K562 (cell line): ENCODE results near the gene LRGUK. TPM values are rescaled to one million over a fixed set of nuclear protein-coding genes. Genes with fewer than 3 reads are reported as not detected.

Experiments
- ATAC-seq: fragments of 200-7000 bp; cut with Tn5 transposase; 3 replicates; pipeline ENCODE4 v1.9.1; 2020; ENCODE audit warnings: moderate library complexity
- BruUV-seq: library from RNA; stranded (reverse); fragments of 400-500 nt; replicated peaks from 2 replicates; lab custom pipeline; 2021; lab: Mats Ljungman, UMichigan
- CTCF ChIA-PET: fragments of 300-600 bp; formaldehyde crosslinking; extraction: SDS; loops from one replicate; lab custom pipeline; 2021; ENCODE audit warnings: low intra/inter-chr PET ratio; lab: Yijun Ruan, JAX
- POLR2A ChIA-PET: fragments of 300-600, 350-650 bp; sonication (Branson Sonifier 250); formaldehyde crosslinking; extraction: SDS; loops from one replicate; lab custom pipeline; 2021; ENCODE audit warnings: antibody characterized with exemption, inconsistent platforms; lab: Yijun Ruan, JAX
- DNase-seq, 4 experiments: peaks; one replicate each; pipeline versions ENCODE4 v3.0.0 to v3.0.0-alpha.2; 2011 to 2018; ENCODE audit warnings: low spot score in 3 of 4, mixed read lengths in 3 of 4; ENCODE audit errors: extremely low read depth in 1 of 4
- FAIRE-seq: peaks from 2 replicates; lab custom pipeline; 2011; peaks lifted over from hg19 to GRCh38; lab: Jason Lieb, UNC
- H2AFZ ChIP-seq: 2 replicates; pipeline ENCODE4 v1.6.0; 2011; ENCODE audit warnings: low read depth, low read length, control low read depth, inconsistent platforms
- H3K27ac ChIP-seq: fragments of 200-600 bp; 3 replicates; pipeline ENCODE4 v1.8.0; 2011; ENCODE audit warnings: low read depth, mild to moderate bottlenecking, control low read depth, inconsistent platforms, low read length, moderate library complexity, mixed read lengths; ENCODE audit errors: extremely low read depth
- H3K27me3 ChIP-seq, 2 experiments: fragments of 300-600 bp in 1 of 2; 2 replicates in 1 of 2; 3 replicates in 1 of 2; pipeline versions ENCODE4 v1.6.0 to v1.8.0; 2011; ENCODE audit warnings: inconsistent platforms in 2 of 2, low read length in 2 of 2, mild to moderate bottlenecking in 1 of 2, mixed read lengths in 1 of 2, moderate library complexity in 1 of 2; ENCODE audit not compliant: control insufficient read depth in 2 of 2, insufficient read depth in 2 of 2
- H3K36me3 ChIP-seq: fragments of 300-600 bp; 3 replicates; pipeline ENCODE4 v1.8.0; 2011; ENCODE audit warnings: mild to moderate bottlenecking, low read length, inconsistent platforms; ENCODE audit not compliant: control insufficient read depth, insufficient read depth
- H3K4me1 ChIP-seq, 2 experiments: fragments of 200-600 bp in 1 of 2; replicated peaks in 1 of 2; 2 replicates in 1 of 2; 3 replicates in 1 of 2; pipeline versions ENCODE4 v1.5.1 to v1.8.0; 2011; ENCODE audit warnings: inconsistent platforms in 2 of 2, low read length in 2 of 2, mild to moderate bottlenecking in 1 of 2, mixed read lengths in 1 of 2, moderate library complexity in 1 of 2; ENCODE audit not compliant: control insufficient read depth in 2 of 2, insufficient read depth in 2 of 2
- H3K4me2 ChIP-seq: 2 replicates; pipeline ENCODE4 v1.6.1; 2011; ENCODE audit warnings: low read length, control low read depth, inconsistent platforms, mixed read lengths; ENCODE audit not compliant: insufficient read depth
- H3K4me3 ChIP-seq: fragments of 200-600 bp; sonication (generic), shearing (Covaris generic); 2 replicates; pipeline ENCODE4 v1.5.1; 2016; ENCODE audit warnings: control low read depth, inconsistent platforms
- H3K79me2 ChIP-seq: fragments of 200-600 bp; 3 replicates; pipeline ENCODE4 v1.8.0; 2011; ENCODE audit warnings: low read length, inconsistent platforms; ENCODE audit not compliant: control insufficient read depth, insufficient read depth
- H3K9ac ChIP-seq, 2 experiments: 2 replicates each; pipeline versions ENCODE4 v1.6.0 to v1.6.1; 2011; ENCODE audit warnings: low read depth in 2 of 2, low read length in 2 of 2, control low read depth in 1 of 2, inconsistent platforms in 1 of 2, mild to moderate bottlenecking in 1 of 2, mixed read lengths in 1 of 2; ENCODE audit not compliant: insufficient read depth in 1 of 2
- H3K9me1 ChIP-seq: one replicate; pipeline ENCODE4 v1.6.0; 2011; ENCODE audit warnings: inconsistent platforms, mild to moderate bottlenecking, low read length, moderate library complexity; ENCODE audit not compliant: control insufficient read depth, insufficient read depth
- H3K9me3 ChIP-seq: replicated peaks from 2 replicates; pipeline ENCODE4 v1.5.1; 2011; ENCODE audit warnings: low read depth, low read length, inconsistent platforms; ENCODE audit not compliant: control insufficient read depth, insufficient read depth
- H4K20me1 ChIP-seq: replicated peaks from 2 replicates; pipeline ENCODE4 v1.6.1; 2011; ENCODE audit warnings: low read length, inconsistent platforms, mixed read lengths; ENCODE audit not compliant: control insufficient read depth, insufficient read depth
- CXXC5 ChIP-seq: fragments of 250-450 bp; sonication (Bioruptor Pico); IDR thresholded peaks from 2 replicates; pipeline ENCODE4 v1.8.0; 2022; ENCODE audit warnings: inconsistent platforms, mild to moderate bottlenecking, moderate library complexity
- ELK3 ChIP-seq: fragments of 450-650 bp; formaldehyde crosslinking; IDR thresholded peaks from 2 replicates; pipeline ENCODE4 v1.4.0; 2020; ENCODE audit warnings: mild to moderate bottlenecking
- EP400 ChIP-seq: fragments of 450-650 bp; IDR thresholded peaks from 2 replicates; pipeline ENCODE4 v1.6.1; 2017; ENCODE audit warnings: antibody characterized with exemption, mild to moderate bottlenecking, moderate library complexity
- HIVEP1 ChIP-seq: fragments of 250-450 bp; sonication (Bioruptor Pico); IDR thresholded peaks from 2 replicates; pipeline ENCODE4 v1.4.0; 2020; ENCODE audit warnings: mild to moderate bottlenecking
- NFE2L1 ChIP-seq: fragments of 450-650 bp; IDR thresholded peaks from 2 replicates; pipeline ENCODE4 v1.6.1; 2016; ENCODE audit warnings: missing genetic modification characterization, low read depth, mild to moderate bottlenecking, missing compliant biosample characterization, moderate library complexity, borderline replicate concordance
- TRIM25 ChIP-seq: fragments of 450-650 bp; IDR thresholded peaks from 2 replicates; pipeline ENCODE4 v1.7.0; 2016; ENCODE audit warnings: borderline replicate concordance
- U2AF2 ChIP-seq: fragments of 200-400 bp; formaldehyde crosslinking; optimal IDR thresholded peaks from 2 replicates; pipeline ENCODE3; 2017; ENCODE audit warnings: low read depth, mild to moderate bottlenecking, low read length
- ZBTB33 ChIP-seq: sonication (generic); formaldehyde crosslinking; IDR thresholded peaks from 2 replicates; pipeline ENCODE4 v1.8.1; 2023; ENCODE audit warnings: mild to moderate bottlenecking, missing genetic modification reagents
- ZFX ChIP-seq: sonication (generic); formaldehyde crosslinking; IDR thresholded peaks from 2 replicates; pipeline ENCODE4 v1.8.0; 2022; ENCODE audit warnings: mild to moderate bottlenecking, missing genetic modification reagents, moderate library complexity
- ZNF277 ChIP-seq: fragments of 250-450 bp; sonication (Bioruptor Pico); IDR thresholded peaks from 2 replicates; pipeline ENCODE4 v1.8.0; 2022; ENCODE audit warnings: inconsistent platforms, mild to moderate bottlenecking, moderate library complexity, borderline replicate concordance
- WGBS: fragments of 100-300 bp; shearing (Covaris generic); methylation state at CpG from one replicate; pipeline ENCODE4 v1.1.6; 2016; ENCODE audit warnings: low coverage, mixed read lengths; ENCODE audit not compliant: insufficient coverage; ENCODE audit errors: missing lambda C conversion rate; 5-methylcytosine and 5-hydroxymethylcytosine counted together
- in situ Hi-C: fragments of 300-500 bp; cut with MboI; formaldehyde crosslinking; loops from 4 replicates; pipeline ENCODE4 v1.15.0; 2018; ENCODE audit warnings: inconsistent platforms, mixed read lengths
- intact Hi-C: fragments of 100-400 bp; cut with micrococcal nuclease; formaldehyde crosslinking; loops from 2 replicates; pipeline ENCODE4 v1.14.2; 2022
- polyA plus RNA-seq, 8 experiments: library from polyadenylated mRNA; depleted of rRNA in 4 of 8; stranded (reverse) in 5 of 8; unstranded in 3 of 8; fragments of >200 nt; fragmentation: Nextera tagmentation in 2 of 8; fragmentation: Illumina TruSeq in 1 of 8; extraction: Ambion mirVana in 2 of 8; extraction: Trizol in 1 of 8; gene quantifications; 2 replicates each; pipeline versions ENCODE4 v1.2.1 to v1.2.3, GENCODE V29; 2011 to 2014; ENCODE audit warnings: inconsistent platforms in 1 of 8, missing spikeins in 1 of 8
- total RNA-seq, 7 experiments: library from RNA; depleted of rRNA in 6 of 7; stranded (reverse); fragments of >200 nt in 6 of 7; fragmentation: Illumina TruSeq in 2 of 7; extraction: Trizol in 2 of 7; gene quantifications; 2 replicates each; pipeline versions ENCODE4 v1.2.1 to v1.2.3, GENCODE V29; 2011 to 2021; ENCODE audit warnings: low replicate concordance in 1 of 7

The LRGUK gene
- total and polyA plus RNA-seq, 9 of the 15 experiments (the other 6 are each of a cell fraction or from before 2014, with no cell fraction given): 0.04 to 0.33 (median 0.18) TPM

GRCh38 chr7:134165252-134165651 lies 38.1 kb downstream of the LRGUK start (continued):
- no peak for TF ChIP-seq HIVEP1 (CRISPR knock-in tag)
- no peak for TF ChIP-seq NFE2L1
- TF ChIP-seq ZBTB33 (CRISPR knock-in tag): no peak

- H3K4me1 ChIP-seq: no peaks in the 10 kb centered on the region
- H4K20me1 ChIP-seq: no peaks in the 10 kb centered on the region
- no TSS peak for BruUV-seq
- DNase-seq: no peak
- no peak for FAIRE-seq
- no peak overlapping the region for H3K9ac ChIP-seq
- TF ChIP-seq ZNF277 (CRISPR knock-in tag) (no peak), ELK3 (CRISPR knock-in tag) (no peak), ZFX (CRISPR knock-in tag) (no peak), EP400 (no peak), U2AF2 (no peak), CXXC5 (no peak), TRIM25 (no peak)
- H3K27me3 ChIP-seq: peaks cover 0 to 7% of the 10 kb centered on the region in 2 experiments; a peak in 3 of 5 replicates
- no peak overlapping the region for H2AFZ ChIP-seq
- H3K27ac ChIP-seq: no peak overlapping the region
- no peak overlapping the region for H3K4me2 ChIP-seq
- in situ Hi-C loops (no loop called here), intact Hi-C loops (no loop called here)
- POLR2A ChIA-PET: interaction anchor here (1.5 kb wide), 1 partner anchor 8 kb away, joined by 4 read pairs; no protein-coding TSS in a partner anchor
- 40% methylated on average over 5 of the region's 5 CpGs for WGBS
- H3K36me3 ChIP-seq: no peaks in the 10 kb centered on the region
- no peak overlapping the region for H3K4me3 ChIP-seq
- H3K9me1 ChIP-seq: no peaks in the 10 kb centered on the region
- no peaks in the 10 kb centered on the region for H3K79me2 ChIP-seq
- peak; percentile 48; the same call in 2 of the 3 replicates for ATAC-seq
- CTCF ChIA-PET: no interaction called here
- no peaks in the 10 kb centered on the region for H3K9me3 ChIP-seq
Observed at GRCh38 chr7:134167250-134167649, 40.1 kb downstream of the LRGUK start.
